Measurements from ENCODE around the gene PAPPA2.

DNA sequence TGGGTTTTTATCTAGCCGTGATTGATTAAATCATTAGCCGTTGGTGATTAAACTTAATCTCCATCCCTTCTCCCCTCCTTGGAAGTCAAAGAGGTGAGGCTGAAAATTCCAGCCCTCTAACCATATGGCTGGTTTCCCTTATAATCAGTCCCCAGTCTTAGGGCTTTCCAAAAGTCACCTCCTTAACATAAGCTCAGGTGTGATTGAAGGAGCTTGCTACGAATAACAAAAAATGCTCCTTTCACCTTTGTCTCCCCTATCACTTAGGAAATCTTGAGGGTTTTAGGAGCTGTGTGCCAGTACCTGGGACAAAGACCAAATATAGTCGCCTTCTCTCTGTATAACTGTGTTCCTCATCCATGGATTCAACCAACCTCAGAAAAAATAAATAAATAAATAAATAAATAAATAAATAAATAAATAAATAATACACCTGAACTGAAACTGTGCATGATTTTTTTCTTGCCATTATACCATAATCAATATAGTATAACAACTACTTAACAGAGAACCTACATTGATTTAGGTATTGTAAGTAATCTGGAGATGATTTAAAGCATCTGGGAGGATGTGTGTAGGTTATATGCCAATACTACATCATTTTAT is 82.2 kb downstream of the PAPPA2 start:
- TF ChIP-seq SRF (IDR thresholded peaks at IDR 0.05; ENCODE audit: low read depth, low read length) (no peak), POLR2AphosphoS5 (IDR thresholded peaks at IDR 0.05; ENCODE audit: low read depth, low read length) (no peak)
